ENCODE measurements around the gene CTNND2. TPM values are rescaled to one million over a fixed set of nuclear protein-coding genes. Genes with fewer than 3 reads are reported as not detected.

The CTNND2 gene
- polyA plus RNA-seq, 1 of the 3 experiments (the other 2 are of a cell fraction): not detected

DNA sequence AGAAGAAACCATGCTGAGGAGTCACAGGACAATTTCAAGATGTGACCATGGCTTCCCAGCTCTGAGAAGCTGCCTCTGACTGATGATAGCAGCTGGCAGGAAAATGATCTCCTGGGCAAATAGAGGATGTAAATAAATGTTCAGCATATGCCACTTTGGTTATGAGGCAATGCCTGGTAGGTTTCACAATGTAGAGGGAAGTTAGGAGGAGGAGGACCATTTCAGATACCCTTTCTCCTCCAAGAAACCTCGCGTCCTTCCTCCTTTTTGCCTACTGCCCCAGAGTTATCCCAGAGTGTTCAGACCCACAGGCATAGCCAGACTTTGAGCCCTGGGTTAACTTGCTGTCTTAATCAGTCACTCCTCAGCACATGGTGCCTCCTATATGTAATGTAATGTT lies 601.6 kb downstream of the CTNND2 start (continued):
- TF ChIP-seq, protein P1, sequence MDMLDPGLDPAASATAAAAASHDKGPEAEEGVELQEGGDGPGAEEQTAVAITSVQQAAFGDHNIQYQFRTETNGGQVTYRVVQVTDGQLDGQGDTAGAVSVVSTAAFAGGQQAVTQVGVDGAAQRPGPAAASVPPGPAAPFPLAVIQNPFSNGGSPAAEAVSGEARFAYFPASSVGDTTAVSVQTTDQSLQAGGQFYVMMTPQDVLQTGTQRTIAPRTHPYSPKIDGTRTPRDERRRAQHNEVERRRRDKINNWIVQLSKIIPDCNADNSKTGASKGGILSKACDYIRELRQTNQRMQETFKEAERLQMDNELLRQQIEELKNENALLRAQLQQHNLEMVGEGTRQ (IDR thresholded peaks at IDR 0.05; ENCODE audit: borderline replicate concordance, low read depth, low read length): no peak

DNA sequence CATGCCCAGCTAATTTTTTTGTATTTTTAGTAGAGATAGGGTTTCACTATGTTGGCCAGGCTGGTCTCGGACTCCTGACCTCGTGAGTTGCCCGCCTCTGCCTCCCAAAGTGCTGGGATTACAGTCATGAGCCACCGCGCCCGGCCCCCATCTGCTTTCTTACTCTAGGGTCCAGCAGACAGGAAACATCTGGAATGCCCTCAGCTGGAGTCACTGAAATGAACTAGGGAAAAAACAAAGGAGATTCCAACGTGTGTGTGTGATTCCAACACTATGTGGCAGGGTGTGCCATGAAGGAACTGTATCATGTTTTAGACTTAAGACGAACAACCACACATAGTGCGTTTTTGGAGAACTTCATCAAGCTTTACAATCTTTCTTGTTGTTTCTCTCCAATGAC lies 603.1 kb downstream of the CTNND2 start:
- Histone ChIP-seq H2AFZ (ENCODE audit: low read depth) (no peak overlapping the region), H3K79me2 (ENCODE audit: insufficient read depth) (no peaks in the 10 kb centered on the region), H4K20me1 (ENCODE audit: insufficient read depth) (no peaks in the 10 kb centered on the region), H3K36me3 (replicated peaks in 1 of 2; ENCODE audit: control insufficient read depth in 1 of 2, insufficient read depth in 2 of 2, low read length in 1 of 2) (no peaks in the 10 kb centered on the region), H3K9ac (no peak overlapping the region), H3K27ac (ENCODE audit: low read depth in 2 of 2, low read length in 1 of 2) (no peak overlapping the region), H3F3A (replicated peaks; ENCODE audit: insufficient read depth) (no peaks in the 10 kb centered on the region), H3K9me2 (no peaks in the 10 kb centered on the region), H3K9me3 (no peaks in the 10 kb centered on the region), H3K4me2 (no peak overlapping the region), H3K27me3 (ENCODE audit: insufficient read depth) (no peaks in the 10 kb centered on the region), H3K4me1 (ENCODE audit: control insufficient read depth in 1 of 2, insufficient read depth in 2 of 2, low read depth in 1 of 2, low read length in 1 of 2) (no peaks in the 10 kb centered on the region), H3K4me3 (ENCODE audit: low read depth in 2 of 2, low read length in 1 of 2) (no peak overlapping the region)
- CTCF ChIA-PET: no interaction called here
- TF ChIP-seq, protein P2, sequence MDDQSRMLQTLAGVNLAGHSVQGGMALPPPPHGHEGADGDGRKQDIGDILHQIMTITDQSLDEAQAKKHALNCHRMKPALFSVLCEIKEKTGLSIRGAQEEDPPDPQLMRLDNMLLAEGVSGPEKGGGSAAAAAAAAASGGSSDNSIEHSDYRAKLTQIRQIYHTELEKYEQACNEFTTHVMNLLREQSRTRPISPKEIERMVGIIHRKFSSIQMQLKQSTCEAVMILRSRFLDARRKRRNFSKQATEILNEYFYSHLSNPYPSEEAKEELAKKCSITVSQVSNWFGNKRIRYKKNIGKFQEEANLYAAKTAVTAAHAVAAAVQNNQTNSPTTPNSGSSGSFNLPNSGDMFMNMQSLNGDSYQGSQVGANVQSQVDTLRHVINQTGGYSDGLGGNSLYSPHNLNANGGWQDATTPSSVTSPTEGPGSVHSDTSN (IDR thresholded peaks at IDR 0.05): no peak
- TF ChIP-seq CHD2 (IDR thresholded peaks at IDR 0.05; ENCODE audit: low read length, partially characterized antibody) (no peak), RXRA (IDR thresholded peaks at IDR 0.05; ENCODE audit: borderline replicate concordance, low read depth) (no peak), TEAD4 (IDR thresholded peaks at IDR 0.05; ENCODE audit: borderline replicate concordance, insufficient read depth) (no peak), EP300 (IDR thresholded peaks at IDR 0.05; ENCODE audit: borderline replicate concordance in 1 of 2, low read depth in 1 of 2, low read length in 1 of 2) (no peak), NRF1 (IDR thresholded peaks at IDR 0.05; ENCODE audit: low read depth, low read length) (no peak), GATA2 (CRISPR knock-in tag; IDR thresholded peaks at IDR 0.05) (no peak), ELF1 (IDR thresholded peaks at IDR 0.05) (no peak), CTCF (IDR thresholded peaks at IDR 0.05) (no peak), YY1 (IDR thresholded peaks at IDR 0.05; ENCODE audit: low read depth) (no peak), EZH2phosphoT487 (IDR thresholded peaks at IDR 0.05; ENCODE audit: borderline replicate concordance, low read depth) (no peak), FOSL2 (IDR thresholded peaks at IDR 0.05; ENCODE audit: borderline replicate concordance, low read depth) (no peak)
- TF ChIP-seq, protein P1 (IDR thresholded peaks at IDR 0.05; ENCODE audit: borderline replicate concordance, low read depth, low read length): no peak
- TF ChIP-seq, protein P3, sequence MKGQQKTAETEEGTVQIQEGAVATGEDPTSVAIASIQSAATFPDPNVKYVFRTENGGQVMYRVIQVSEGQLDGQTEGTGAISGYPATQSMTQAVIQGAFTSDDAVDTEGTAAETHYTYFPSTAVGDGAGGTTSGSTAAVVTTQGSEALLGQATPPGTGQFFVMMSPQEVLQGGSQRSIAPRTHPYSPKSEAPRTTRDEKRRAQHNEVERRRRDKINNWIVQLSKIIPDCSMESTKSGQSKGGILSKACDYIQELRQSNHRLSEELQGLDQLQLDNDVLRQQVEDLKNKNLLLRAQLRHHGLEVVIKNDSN (IDR thresholded peaks at IDR 0.05; ENCODE audit: borderline replicate concordance, low read depth): no peak
- TF ChIP-seq, protein P4, sequence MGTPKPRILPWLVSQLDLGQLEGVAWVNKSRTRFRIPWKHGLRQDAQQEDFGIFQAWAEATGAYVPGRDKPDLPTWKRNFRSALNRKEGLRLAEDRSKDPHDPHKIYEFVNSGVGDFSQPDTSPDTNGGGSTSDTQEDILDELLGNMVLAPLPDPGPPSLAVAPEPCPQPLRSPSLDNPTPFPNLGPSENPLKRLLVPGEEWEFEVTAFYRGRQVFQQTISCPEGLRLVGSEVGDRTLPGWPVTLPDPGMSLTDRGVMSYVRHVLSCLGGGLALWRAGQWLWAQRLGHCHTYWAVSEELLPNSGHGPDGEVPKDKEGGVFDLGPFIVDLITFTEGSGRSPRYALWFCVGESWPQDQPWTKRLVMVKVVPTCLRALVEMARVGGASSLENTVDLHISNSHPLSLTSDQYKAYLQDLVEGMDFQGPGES (IDR thresholded peaks at IDR 0.05; ENCODE audit: low read depth, low read length): no peak
- POLR2A ChIA-PET: no interaction called here
- 53% methylated on average over 5 of the region's 9 CpGs for WGBS (ENCODE audit: low lambda C conversion rate)
- no peak for DNase-seq

Data from SK-N-SH (cell line).